EL (cell line): ENCODE data around the gene NR2C1.

Experiments used
- DNase-seq: peaks from one replicate; pipeline ENCODE4 v3.0.0-alpha.2; 2016

Gene NR2C1

DNA sequence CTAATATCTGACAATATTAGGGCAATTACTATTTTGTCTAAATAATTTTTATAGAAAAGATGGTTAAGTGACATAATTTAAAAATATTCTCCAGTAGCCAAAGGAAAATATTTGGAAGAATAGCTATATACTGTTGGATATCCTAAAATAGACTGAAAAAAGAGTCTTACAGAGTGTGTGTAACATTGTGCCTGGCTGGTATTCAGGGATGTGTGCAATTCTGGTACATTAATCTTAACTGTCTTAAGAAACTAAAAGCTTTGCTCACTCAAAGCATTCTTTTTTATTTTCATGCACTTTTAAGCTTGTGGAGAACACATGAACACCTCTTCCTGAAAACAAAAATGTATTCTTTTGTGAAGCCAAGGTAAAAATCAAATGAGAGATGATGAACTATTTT is 10.1 kb upstream of the NR2C1 start:
- DNase-seq = no peak

- DNase-seq = no peak
Observed at GRCh38 chr12:95077341-95077740, 3.9 kb upstream of the NR2C1 start.

- DNase-seq = no peak
Observed at GRCh38 chr12:95074766-95075165, 1.3 kb upstream of the NR2C1 start.

GRCh38 chr12:95073698-95074520 is 491 bp upstream of the NR2C1 start:
- no peak for DNase-seq

DNA sequence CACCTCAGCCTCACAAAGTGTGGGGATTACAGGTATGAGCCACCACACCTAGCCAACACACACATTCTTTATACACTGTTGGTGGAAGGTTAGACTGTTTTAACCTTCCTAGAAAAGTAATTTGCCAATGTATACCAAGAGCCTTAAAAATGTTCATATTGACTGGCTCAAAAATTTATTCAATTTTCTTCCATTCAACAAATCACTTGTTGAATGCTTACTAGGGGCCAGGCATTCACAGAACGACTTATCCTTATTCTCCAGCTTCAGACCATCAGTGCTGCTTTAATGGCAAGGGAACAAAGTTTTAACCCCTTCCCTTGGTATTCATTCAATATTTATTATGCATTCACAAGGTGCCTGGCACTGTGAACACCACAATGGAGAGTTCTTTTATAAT is 3.0 kb downstream of the NR2C1 start:
- DNase-seq = no peak

DNA sequence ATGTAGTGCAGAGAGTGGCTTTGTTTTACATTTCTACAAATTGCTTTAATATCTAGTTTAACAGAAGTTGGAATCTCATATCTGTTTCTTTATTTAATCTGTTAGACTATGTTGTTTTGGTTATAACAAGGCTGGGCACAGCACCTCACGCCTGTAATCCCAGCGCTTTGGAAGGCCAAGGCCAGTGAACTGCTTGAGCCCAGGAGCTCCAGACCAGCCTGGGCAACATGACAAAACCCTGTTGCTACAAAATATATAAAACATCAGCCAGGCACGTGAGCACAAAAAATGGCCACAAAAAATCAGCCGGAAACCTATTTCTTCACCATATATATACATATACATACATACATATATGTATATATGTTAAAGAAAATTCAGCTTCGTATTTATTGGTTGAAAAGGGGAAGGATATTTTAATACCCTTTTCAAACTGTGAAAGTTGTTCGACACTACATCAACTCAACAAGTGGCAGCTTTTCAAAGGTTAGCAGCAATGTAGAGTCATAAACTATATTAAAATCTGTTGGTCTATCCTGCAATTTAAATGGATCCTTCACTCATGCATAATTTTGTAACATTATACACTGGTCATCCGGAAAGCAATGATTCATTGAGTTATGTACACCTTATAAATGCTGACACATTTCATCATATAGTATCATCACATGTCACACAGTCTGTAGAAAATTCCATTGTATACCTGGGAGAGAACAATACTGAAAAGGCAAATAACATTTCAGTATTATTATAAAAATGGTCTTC is 7.1 kb downstream of the NR2C1 start:
- no peak for DNase-seq

GRCh38 chr12:95060951-95061350 is 12.5 kb downstream of the NR2C1 start:
- DNase-seq = no peak

DNA sequence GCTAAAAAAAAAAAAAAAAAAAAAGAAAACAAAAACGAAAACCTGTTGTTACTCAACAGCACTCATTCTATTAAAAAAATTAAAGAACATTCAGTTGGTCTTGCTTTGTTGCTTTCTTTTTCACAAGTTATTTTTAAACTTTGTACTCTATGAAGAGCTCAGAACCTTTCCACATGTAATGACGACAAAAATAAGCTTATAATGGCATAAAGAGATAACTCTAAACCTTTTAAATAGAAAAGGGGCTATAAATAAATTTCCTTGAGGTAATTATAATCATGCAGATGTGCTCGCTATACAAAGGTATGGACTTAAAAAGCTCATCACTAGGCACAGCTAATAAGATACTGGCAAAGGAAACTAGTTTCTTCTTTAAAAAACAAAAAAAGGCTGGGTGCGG is 13.4 kb downstream of the NR2C1 start:
- no peak for DNase-seq

GRCh38 chr12:95057424-95057823 is 16.0 kb downstream of the NR2C1 start:
- no peak for DNase-seq

DNA sequence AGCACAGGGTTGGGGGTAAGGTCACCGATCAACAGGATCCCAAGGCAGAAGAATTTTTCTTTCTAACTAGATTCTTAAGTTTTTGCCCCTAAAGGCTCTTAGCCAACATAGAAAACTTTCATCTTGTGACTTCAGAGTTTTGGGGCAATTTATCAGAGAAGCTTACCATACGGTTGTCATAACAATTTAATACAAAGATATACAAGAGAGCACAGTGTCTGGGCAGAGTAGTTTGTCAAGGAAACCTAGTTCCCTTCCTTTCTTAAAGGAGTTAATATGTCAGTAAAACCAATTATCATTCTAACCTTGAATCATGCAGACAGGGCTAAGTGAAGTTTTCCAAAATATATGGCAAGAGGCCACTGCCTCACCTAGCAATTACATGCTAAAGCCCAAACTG is 18.4 kb downstream of the NR2C1 start:
- no peak for DNase-seq

GRCh38 chr12:95054206-95054605 is 19.2 kb downstream of the NR2C1 start:
- DNase-seq = no peak

- peak; percentile 3 for DNase-seq
Observed at GRCh38 chr12:95051241-95051640, 22.2 kb downstream of the NR2C1 start.

DNA sequence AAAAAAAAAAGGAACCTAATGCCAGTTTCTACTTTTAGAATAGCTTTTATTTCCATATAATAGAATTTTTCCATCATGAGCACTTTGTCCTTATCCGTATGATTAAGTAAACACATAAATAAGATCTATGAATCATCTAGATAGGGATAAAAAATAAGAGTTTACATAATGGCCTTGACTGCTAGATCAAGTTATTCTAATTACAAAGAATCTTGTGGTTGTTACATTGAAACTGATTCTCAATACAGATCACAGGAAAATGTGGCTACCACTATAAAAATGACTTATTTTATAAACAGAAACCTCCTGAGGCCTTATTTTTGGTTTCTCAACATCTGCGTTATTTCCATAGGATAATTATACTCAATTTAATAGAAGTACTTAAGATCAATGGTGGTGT is 35.5 kb downstream of the NR2C1 start:
- no peak for DNase-seq

DNA sequence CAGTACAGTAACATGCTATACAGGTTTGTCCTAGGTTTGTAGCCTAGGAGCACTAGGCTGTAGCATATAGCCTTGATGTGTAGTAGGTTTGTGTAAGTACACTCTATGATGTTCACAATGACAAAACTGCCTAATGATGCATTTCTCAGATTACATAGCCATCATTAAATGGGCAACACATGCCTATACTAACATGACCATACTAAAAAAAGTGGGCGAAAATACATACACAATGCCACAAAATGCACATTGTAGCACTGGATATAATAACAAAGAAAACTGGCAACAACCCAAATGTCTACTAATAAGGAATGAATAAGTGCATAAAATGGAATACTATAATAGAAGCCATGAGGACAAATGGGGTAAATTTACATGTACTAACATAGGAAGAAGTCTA is 38.7 kb downstream of the NR2C1 start:
- no peak for DNase-seq

DNA sequence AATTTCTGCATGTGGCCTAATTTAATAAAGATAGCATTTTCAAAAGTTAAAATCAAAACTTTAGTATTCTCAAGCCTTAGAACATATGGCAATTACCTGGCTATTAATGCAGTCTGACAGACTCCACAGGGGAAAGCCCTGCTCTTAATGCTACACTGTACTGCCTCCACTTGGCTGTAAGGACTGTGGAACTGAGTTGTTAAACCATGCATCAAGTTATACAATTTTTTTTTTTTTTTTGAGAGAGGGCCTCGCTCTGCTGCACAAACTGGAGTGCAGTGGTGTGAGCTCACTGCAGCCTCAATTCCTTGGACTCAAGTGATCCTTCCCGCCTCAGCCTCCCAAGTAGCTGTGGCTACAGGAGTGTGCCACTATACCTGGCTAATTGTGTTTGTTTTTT is 50.9 kb downstream of the NR2C1 start:
- no peak for DNase-seq

- DNase-seq = no peak
Observed at GRCh38 chr12:95017482-95017881, 55.9 kb downstream of the NR2C1 start.

- no peak for DNase-seq
Observed at GRCh38 chr12:95016120-95016519, 57.3 kb downstream of the NR2C1 start.

DNA sequence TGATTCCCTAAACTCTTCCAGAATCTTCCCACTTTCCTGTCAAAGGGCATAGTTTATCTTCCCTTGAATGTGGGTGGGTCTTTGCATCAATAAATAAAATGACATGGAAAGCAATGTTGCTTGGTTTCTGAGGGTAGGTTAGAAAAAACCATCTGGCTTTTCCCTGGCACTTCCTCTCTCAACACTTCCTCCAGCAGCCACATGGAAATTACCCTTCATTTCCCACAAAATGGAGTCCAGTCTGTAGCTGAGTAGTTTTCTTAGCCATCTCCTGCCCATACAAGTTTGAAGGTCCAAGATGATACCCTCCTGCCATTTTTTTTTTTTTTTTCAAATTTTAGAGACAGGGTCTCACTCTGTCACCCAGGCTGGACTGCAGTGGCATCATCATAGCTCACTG is 58.9 kb downstream of the NR2C1 start:
- DNase-seq = no peak

DNA sequence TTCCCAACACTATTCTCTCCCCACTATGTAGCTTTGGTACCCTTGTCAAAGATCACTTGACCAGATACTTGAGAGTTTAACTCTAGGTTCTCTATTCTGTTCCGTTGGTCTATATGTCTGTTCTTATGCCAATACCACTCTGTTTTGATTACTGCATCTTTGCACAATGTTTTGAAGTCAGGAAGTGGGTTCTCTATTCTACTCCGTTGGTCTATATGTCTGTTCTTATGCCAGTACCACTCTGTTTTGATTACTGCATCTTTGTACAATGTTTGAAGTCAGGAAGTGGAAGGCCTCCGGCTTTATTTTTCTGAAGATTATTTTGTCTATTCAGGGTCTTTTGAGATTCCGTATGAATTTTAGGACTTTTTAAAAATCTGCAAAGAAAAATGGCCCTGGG is 67.2 kb downstream of the NR2C1 start:
- no peak for DNase-seq

DNA sequence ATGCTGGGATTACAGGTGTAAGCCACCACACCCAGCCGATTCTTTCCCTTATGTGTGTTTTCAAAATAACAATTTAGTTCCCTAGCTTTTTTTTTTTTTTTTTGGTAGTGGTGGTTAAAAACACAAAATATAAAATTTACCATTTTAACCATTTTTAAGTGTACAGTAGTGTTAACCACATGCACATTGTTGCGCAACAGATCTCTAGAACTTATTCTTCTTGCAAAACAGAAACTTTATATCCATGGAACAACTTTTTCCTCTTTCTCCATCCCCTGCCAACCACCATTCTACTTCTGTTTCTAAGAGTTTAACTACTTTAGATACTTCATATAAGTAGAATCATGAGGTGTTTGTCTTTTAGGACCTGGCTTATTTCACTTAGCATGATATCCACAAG is 68.8 kb downstream of the NR2C1 start:
- DNase-seq = no peak

DNA sequence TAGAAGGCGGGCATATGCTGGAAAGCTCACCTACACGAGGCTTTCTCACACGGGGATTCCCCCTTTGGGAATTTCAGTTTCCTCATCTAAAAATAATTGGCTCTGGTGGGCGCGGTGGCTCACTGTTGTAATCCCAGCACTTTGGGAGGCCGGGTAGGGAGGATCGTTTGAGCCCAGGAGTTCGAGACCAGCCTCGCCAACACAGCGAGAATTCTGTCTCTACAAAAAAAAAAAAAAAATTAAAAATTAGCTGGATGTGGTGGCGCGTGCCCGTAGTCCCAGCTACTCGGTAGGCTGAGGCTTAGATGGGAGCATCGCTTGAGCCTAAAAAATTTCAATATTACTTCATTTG is 69.5 kb downstream of the NR2C1 start:
- DNase-seq = no peak

DNA sequence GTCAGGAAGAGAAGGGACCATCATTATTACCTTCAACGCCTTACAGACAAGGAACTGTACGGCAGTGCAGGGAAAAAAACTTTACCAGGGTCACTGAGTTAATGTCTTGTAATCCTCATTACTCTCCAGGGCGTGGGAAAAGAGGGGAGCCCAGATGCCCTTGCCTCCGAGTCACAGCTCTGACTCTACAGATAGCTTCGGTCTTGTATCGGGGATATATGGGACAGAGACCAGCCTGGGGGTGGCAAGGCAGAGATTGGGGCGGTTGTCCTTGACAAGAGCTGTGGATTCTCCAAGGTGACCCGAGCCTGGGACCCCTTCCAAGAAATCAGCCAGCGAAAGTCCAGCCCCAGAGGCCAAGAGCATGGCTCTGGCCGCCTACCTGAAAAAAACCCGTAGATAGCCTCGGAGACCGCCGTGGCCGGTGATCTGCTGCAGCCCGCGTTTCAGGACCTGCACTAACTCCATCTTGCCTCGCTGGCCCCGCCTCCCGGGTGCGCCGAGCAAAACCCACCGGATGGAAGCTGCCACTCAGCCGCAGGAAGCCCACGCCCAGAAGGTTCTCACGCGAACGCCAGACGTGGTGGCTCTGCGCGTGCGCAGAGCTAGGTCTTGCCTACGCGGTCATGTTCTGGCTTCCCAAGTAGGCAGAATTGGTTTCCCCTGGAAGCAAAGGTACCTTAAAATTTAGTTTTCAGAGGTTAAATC is 70.1 kb downstream of the NR2C1 start, which contains the start of gene NDUFA12:
TSS of gene NDUFA12 (minus strand) at position 485 of the 708 bp plus-strand sequence. CDS start at position 468, 17 bp downstream.
- DNase-seq = peak; percentile 97

- no peak for DNase-seq
Observed at GRCh38 chr12:95002754-95003153, 70.7 kb downstream of the NR2C1 start.

DNA sequence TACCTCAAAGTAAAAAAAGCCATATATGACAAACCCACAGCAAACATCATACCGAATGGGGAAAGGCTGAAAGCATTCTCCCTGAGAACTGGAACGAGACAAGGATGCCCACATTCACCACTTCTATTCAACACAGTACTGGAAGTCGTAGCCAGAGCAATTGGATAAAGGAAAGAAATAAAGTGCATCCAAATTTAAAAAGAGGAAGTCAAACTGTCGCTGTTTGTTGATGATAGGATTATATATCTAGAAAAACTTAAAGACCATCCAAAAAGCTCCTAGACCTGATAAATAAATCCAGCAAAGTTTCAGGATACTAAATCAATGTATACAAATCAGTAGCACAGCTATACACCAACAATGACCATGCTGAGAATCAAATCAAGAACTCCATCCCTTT is 75.1 kb downstream of the NR2C1 start:
- DNase-seq = no peak
